Measurements from ENCODE around the gene GDPD4. TPM values are rescaled to one million over a fixed set of nuclear protein-coding genes. Genes with fewer than 3 reads are reported as not detected.

The GDPD4 gene
- total RNA-seq, 1 donor from 2014 or later, result not detected

DNA sequence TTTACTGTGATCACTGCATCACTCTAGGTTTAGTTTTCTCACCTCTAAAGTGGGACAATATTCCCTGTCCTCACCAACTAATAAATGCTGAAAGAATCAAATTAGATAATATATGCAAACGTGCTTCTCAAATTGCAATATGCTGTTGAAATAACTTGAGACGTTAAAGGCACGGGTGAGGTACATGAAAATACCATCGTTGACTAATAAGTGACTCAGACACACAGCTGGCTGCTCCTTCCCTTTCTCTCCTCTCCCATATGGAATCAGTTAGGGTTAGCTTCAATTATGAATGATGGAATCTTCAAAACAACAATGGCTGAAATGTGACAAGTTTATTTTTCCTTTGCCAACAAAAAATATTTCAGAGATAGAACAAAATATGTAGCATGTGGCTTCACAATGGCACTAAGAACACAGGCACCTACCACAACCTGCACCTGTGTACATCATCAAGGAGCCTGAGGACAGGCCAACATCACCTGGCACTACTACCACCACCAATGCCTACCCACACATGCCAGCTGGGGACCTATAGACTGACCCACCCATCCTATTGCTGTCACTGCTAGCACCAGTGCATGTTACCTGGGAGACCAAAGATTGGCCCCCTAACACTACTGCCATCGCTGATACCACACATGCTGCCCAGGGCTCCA is 13.7 kb downstream of the GDPD4 start:
- no peak overlapping the region for H3K27ac Mint-ChIP-seq (ENCODE audit: unreplicated experiment)
- peaks cover 2% of the 10 kb centered on the region for H3K27me3 Mint-ChIP-seq (ENCODE audit: unreplicated experiment)
- H3K9me3 Mint-ChIP-seq (ENCODE audit: unreplicated experiment), result no peaks in the 10 kb centered on the region
- H3K4me1 Mint-ChIP-seq (ENCODE audit: low read depth, unreplicated experiment), result peaks cover 3% of the 10 kb centered on the region
- TF ChIP-seq CTCF (IDR thresholded peaks at IDR 0.05; ENCODE audit: partially characterized antibody, unreplicated experiment), result no peak
- no peak for DNase-seq
- no peaks in the 10 kb centered on the region for H3K36me3 Mint-ChIP-seq (ENCODE audit: unreplicated experiment)
- no peak overlapping the region for H3K4me3 Mint-ChIP-seq (ENCODE audit: unreplicated experiment)

- Mint-ChIP-seq H3K4me1 (ENCODE audit: low read depth, unreplicated experiment) (peaks cover 3% of the 10 kb centered on the region), H3K27ac (ENCODE audit: unreplicated experiment) (no peak overlapping the region), H3K27me3 (ENCODE audit: unreplicated experiment) (peaks cover 2% of the 10 kb centered on the region), H3K4me3 (ENCODE audit: unreplicated experiment) (no peak overlapping the region), H3K36me3 (ENCODE audit: unreplicated experiment) (no peaks in the 10 kb centered on the region), H3K9me3 (ENCODE audit: unreplicated experiment) (no peaks in the 10 kb centered on the region)
- TF ChIP-seq CTCF (IDR thresholded peaks at IDR 0.05; ENCODE audit: partially characterized antibody, unreplicated experiment), result no peak
- DNase-seq, result no peak
These were observed 14.3 kb downstream of the GDPD4 start for GRCh38 chr11:77287136-77287535.

GRCh38 chr11:77284476-77285468 is 16.7 kb downstream of the GDPD4 start:
- no peak overlapping the region for H3K4me3 Mint-ChIP-seq (ENCODE audit: unreplicated experiment)
- H3K27me3 Mint-ChIP-seq (ENCODE audit: unreplicated experiment), result no peaks in the 10 kb centered on the region
- no peak for TF ChIP-seq CTCF (IDR thresholded peaks at IDR 0.05; ENCODE audit: partially characterized antibody, unreplicated experiment)
- DNase-seq, result no peak
- no peaks in the 10 kb centered on the region for H3K36me3 Mint-ChIP-seq (ENCODE audit: unreplicated experiment)
- peaks cover 3% of the 10 kb centered on the region for H3K4me1 Mint-ChIP-seq (ENCODE audit: low read depth, unreplicated experiment)
- H3K27ac Mint-ChIP-seq (ENCODE audit: unreplicated experiment), result no peak overlapping the region
- no peaks in the 10 kb centered on the region for H3K9me3 Mint-ChIP-seq (ENCODE audit: unreplicated experiment)

DNA sequence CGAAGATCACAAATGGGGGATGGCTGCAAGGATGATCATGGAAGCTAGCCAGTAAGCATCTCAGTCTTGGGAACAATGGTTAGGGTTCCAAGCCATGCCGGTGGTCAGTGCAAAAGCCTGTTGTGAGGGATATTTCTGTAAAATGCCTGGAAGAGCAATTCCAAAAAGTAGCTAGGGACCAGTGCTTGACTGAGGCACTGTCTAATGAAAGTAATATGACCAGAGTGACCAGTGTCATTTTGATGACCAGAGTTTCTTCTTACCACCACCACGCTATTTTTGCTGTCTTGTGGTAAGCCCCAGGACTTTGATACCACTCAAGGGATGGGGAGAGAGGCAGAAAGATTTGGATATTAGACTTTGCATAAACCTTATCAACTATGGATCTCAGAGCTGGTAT is 18.4 kb downstream of the GDPD4 start:
- Mint-ChIP-seq H3K27ac (ENCODE audit: unreplicated experiment) (peak overlapping the region; percentile 11), H3K36me3 (ENCODE audit: unreplicated experiment) (no peaks in the 10 kb centered on the region), H3K27me3 (ENCODE audit: unreplicated experiment) (no peaks in the 10 kb centered on the region), H3K4me3 (ENCODE audit: unreplicated experiment) (no peak overlapping the region), H3K9me3 (ENCODE audit: unreplicated experiment) (no peaks in the 10 kb centered on the region), H3K4me1 (ENCODE audit: low read depth, unreplicated experiment) (no peaks in the 10 kb centered on the region)
- no peak for TF ChIP-seq CTCF (IDR thresholded peaks at IDR 0.05; ENCODE audit: partially characterized antibody, unreplicated experiment)
- no peak for DNase-seq
